ENCODE data around the gene DNAJB14. TPM values are rescaled to one million over a fixed set of nuclear protein-coding genes. Genes with fewer than 3 reads are reported as not detected.

DNAJB14 gene
- total RNA-seq, 1 donor from 2014 or later = 32.1 TPM

- Histone ChIP-seq H3K27me3 (ENCODE audit: control insufficient read depth, insufficient read depth, low read length) (no peaks in the 10 kb centered on the region), H3K4me3 (ENCODE audit: low read depth, low read length) (no peak overlapping the region), H3K36me3 (ENCODE audit: control insufficient read depth, insufficient read depth, low read length) (no peaks in the 10 kb centered on the region)
- TF ChIP-seq CTCF (IDR thresholded peaks at IDR 0.05; ENCODE audit: insufficient read depth, low read length, severe bottlenecking) = no peak
- no peak for FAIRE-seq
- DNase-seq (ENCODE audit: low read depth) = no peak
These were observed 8.1 kb downstream of the DNAJB14 start for GRCh38 chr4:99938243-99938753.

GRCh38 chr4:99934891-99935290 is 11.5 kb downstream of the DNAJB14 start:
- DNase-seq (ENCODE audit: low read depth) = no peak
- Histone ChIP-seq H3K4me3 (ENCODE audit: low read depth, low read length) (no peak overlapping the region), H3K27me3 (ENCODE audit: control insufficient read depth, insufficient read depth, low read length) (no peaks in the 10 kb centered on the region), H3K36me3 (ENCODE audit: control insufficient read depth, insufficient read depth, low read length) (peaks cover 2% of the 10 kb centered on the region)
- no peak for FAIRE-seq
- TF ChIP-seq CTCF (IDR thresholded peaks at IDR 0.05; ENCODE audit: insufficient read depth, low read length, severe bottlenecking) = no peak

GRCh38 chr4:99927566-99927965 is 18.9 kb downstream of the DNAJB14 start:
- FAIRE-seq (no peak), DNase-seq (ENCODE audit: low read depth) (no peak)
- Histone ChIP-seq H3K36me3 (ENCODE audit: control insufficient read depth, insufficient read depth, low read length) (peaks cover 5% of the 10 kb centered on the region), H3K4me3 (ENCODE audit: low read depth, low read length) (no peak overlapping the region), H3K27me3 (ENCODE audit: control insufficient read depth, insufficient read depth, low read length) (no peaks in the 10 kb centered on the region)
- TF ChIP-seq CTCF (IDR thresholded peaks at IDR 0.05; ENCODE audit: insufficient read depth, low read length, severe bottlenecking) = no peak

GRCh38 chr4:99921174-99921573 is 25.2 kb downstream of the DNAJB14 start:
- no peak for FAIRE-seq
- peaks cover 8% of the 10 kb centered on the region for H3K36me3 ChIP-seq (ENCODE audit: control insufficient read depth, insufficient read depth, low read length)
- no peak overlapping the region for H3K4me3 ChIP-seq (ENCODE audit: low read depth, low read length)
- no peaks in the 10 kb centered on the region for H3K27me3 ChIP-seq (ENCODE audit: control insufficient read depth, insufficient read depth, low read length)
- TF ChIP-seq CTCF (IDR thresholded peaks at IDR 0.05; ENCODE audit: insufficient read depth, low read length, severe bottlenecking) = no peak
- DNase-seq (ENCODE audit: low read depth) = no peak

GRCh38 chr4:99918656-99919055 is 27.8 kb downstream of the DNAJB14 start:
- Histone ChIP-seq H3K4me3 (ENCODE audit: low read depth, low read length) (no peak overlapping the region), H3K36me3 (ENCODE audit: control insufficient read depth, insufficient read depth, low read length) (peaks cover 8% of the 10 kb centered on the region), H3K27me3 (ENCODE audit: control insufficient read depth, insufficient read depth, low read length) (no peaks in the 10 kb centered on the region)
- no peak for DNase-seq (ENCODE audit: low read depth)
- no peak for FAIRE-seq
- no peak for TF ChIP-seq CTCF (IDR thresholded peaks at IDR 0.05; ENCODE audit: insufficient read depth, low read length, severe bottlenecking)

GRCh38 chr4:99917575-99917974 is 28.8 kb downstream of the DNAJB14 start:
- no peak for DNase-seq (ENCODE audit: low read depth)

More at GRCh38 chr4:99917575-99917974, 28.8 kb downstream of the DNAJB14 start:
- TF ChIP-seq CTCF (IDR thresholded peaks at IDR 0.05; ENCODE audit: insufficient read depth, low read length, severe bottlenecking) = no peak
- no peak overlapping the region for H3K4me3 ChIP-seq (ENCODE audit: low read depth, low read length)
- no peaks in the 10 kb centered on the region for H3K27me3 ChIP-seq (ENCODE audit: control insufficient read depth, insufficient read depth, low read length)
- no peak for FAIRE-seq
- H3K36me3 ChIP-seq (ENCODE audit: control insufficient read depth, insufficient read depth, low read length) = peaks cover 6% of the 10 kb centered on the region

Measured in bronchial epithelial cell (primary cell).